ENCODE data around the gene TMPRSS4. TPM values are rescaled to one million over a fixed set of nuclear protein-coding genes. Genes with fewer than 3 reads are reported as not detected.

The TMPRSS4 gene
- total and polyA plus RNA-seq, 2 of the 13 experiments (the other 11 are each of a cell fraction or from before 2014, with no cell fraction given), result 0.32 TPM; not detected in 1

- TF ChIP-seq ARID4A (CRISPR knock-in tag; IDR thresholded peaks at IDR 0.05; ENCODE audit: borderline replicate concordance) (no peak), ETV5 (CRISPR knock-in tag; IDR thresholded peaks at IDR 0.05; ENCODE audit: borderline replicate concordance) (peak; percentile 65; the same call in 1 of the 2 replicates), CREB1 (IDR thresholded peaks at IDR 0.05) (no peak), CREB1 (CRISPR knock-in tag; IDR thresholded peaks at IDR 0.05) (no peak), HNRNPLL (IDR thresholded peaks at IDR 0.05; ENCODE audit: low read depth, low read length, poor library complexity, severe bottlenecking) (no peak), TCF7L2 (IDR thresholded peaks at IDR 0.05; ENCODE audit: low read depth, low read length) (no peak), GABPA (IDR thresholded peaks at IDR 0.05; ENCODE audit: low read depth, low read length) (0 out of 2 replicates have a peak, but pooled peaks have one; percentile 8), GABPA (CRISPR knock-in tag; IDR thresholded peaks at IDR 0.05; ENCODE audit: low read depth) (peak; percentile 30; the same call in 1 of the 2 replicates), PCBP1 (IDR thresholded peaks at IDR 0.05; ENCODE audit: borderline replicate concordance, low read depth, low read length) (no peak), SIN3B (IDR thresholded peaks at IDR 0.05; ENCODE audit: low read length) (no peak), ZNF230 (CRISPR knock-in tag; IDR thresholded peaks at IDR 0.05) (no peak), ZNF768 (CRISPR knock-in tag; IDR thresholded peaks at IDR 0.05) (peak; percentile 75; the same call in 1 of the 2 replicates)
Observed at GRCh38 chr11:118148240-118148639, 71.4 kb downstream of the TMPRSS4 start (continued).

Data from HepG2 (cell line).